GM18951 (cell line): ENCODE data around the gene FTO.

Source experiments
- POLR2A ChIP-seq: IDR thresholded peaks from 4 replicates; pipeline ENCODE4 v1.6.1; 2011; ENCODE audit warnings: mild to moderate bottlenecking; ENCODE audit not compliant: insufficient read length, insufficient read depth; ENCODE audit errors: extremely low read depth
- in situ Hi-C: fragments of 300-500 bp; cut with MboI; formaldehyde crosslinking; loops from one replicate; pipeline ENCODE4 v1.12.0; 2022; ENCODE audit warnings: low sequenced_read_pairs, mixed read lengths, inconsistent platforms; ENCODE audit not compliant: unreplicated experiment

The FTO gene

DNA sequence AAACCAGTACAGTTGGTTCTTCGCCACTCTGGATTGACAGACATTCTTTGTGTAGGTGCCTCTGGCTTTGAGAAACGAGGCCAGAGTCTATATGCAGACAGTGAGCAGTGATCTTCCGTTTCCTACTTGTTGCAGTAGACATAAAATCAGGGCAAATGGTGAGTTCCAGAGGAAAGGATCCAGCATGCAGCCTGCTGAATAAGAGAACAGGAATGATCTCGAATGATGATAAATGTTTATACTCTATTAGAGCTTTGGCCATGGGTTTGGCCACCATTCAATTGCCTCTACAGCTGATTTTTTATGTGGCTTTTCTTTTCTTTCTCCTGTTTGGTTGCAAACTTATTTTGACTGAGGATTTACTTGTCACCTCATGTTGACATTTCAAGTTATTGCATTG, 295.9 kb downstream of the FTO start:
- in situ Hi-C loops, result no loop called here
- TF ChIP-seq POLR2A, result no peak

DNA sequence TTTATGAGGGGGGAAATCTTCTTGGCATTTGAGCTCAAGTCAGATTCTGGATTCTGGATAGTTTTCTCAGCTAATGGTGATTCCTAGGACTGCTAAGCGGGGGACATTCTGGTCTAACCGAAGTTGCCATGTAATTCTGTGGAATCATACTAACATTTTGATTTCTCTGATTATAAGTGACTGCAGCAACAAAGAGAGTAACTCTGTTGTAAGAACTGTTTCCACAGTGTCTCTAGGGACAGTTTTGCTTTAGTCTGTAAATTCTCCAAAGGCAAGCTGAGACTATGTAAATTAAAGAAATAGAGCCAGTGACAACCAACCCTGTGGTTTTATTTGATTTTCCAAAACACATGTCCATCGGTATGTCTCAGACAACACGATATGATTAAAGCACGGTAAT, 296.4 kb downstream of the FTO start:
- TF ChIP-seq POLR2A, result no peak
- in situ Hi-C loops, result no loop called here

- no peak for TF ChIP-seq POLR2A
- in situ Hi-C loops, result no loop called here
Observed at GRCh38 chr16:54006693-54007092, 302.7 kb downstream of the FTO start.

GRCh38 chr16:54007504-54007903, 303.5 kb downstream of the FTO start:
- in situ Hi-C loops, result no loop called here
- no peak for TF ChIP-seq POLR2A

- TF ChIP-seq POLR2A, result no peak
- in situ Hi-C loops, result no loop called here
Observed at GRCh38 chr16:54009464-54010176, 305.7 kb downstream of the FTO start.

GRCh38 chr16:54015147-54015546, 311.2 kb downstream of the FTO start:
- in situ Hi-C loops, result no loop called here
- TF ChIP-seq POLR2A, result no peak

DNA sequence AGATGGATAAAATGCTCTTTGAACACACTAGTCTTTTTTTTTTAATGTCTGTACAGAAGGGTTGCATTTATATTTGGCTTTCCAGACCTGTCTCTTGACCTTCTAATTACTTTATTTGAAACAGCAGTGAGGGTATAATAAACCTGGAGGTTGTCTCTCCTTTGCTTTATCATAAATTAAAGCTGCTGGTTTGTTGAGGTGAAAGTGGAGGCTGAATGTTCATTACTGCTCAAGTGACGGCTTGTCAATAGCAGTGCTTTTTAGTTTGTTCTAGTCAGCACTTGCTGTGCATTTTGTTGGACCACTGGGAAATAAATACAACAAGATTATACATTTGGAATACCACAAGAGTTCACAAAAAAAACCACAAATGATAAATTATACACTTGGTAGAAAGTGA, 318.4 kb downstream of the FTO start:
- no peak for TF ChIP-seq POLR2A
- in situ Hi-C loops, result no loop called here

DNA sequence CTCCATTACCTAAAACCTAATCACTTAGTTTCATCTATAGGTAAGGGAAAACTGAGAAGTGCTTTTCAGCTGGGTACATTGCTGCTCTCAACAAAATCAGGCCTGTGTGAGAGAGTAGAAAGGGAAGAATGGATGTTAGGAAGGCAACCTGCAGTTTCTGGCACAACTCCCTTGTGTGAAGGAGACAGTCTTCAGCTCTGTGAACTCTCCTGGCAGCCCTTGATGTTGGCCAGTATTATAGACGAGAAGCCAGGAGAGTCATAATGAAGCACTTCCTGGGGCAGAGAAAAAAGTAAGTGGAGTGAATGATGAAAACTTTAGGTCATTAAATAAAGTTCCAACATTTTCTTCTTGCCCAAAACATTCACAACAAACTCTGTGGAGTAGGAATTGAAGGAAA, 322.5 kb downstream of the FTO start:
- in situ Hi-C loops, result no loop called here
- TF ChIP-seq POLR2A, result no peak

DNA sequence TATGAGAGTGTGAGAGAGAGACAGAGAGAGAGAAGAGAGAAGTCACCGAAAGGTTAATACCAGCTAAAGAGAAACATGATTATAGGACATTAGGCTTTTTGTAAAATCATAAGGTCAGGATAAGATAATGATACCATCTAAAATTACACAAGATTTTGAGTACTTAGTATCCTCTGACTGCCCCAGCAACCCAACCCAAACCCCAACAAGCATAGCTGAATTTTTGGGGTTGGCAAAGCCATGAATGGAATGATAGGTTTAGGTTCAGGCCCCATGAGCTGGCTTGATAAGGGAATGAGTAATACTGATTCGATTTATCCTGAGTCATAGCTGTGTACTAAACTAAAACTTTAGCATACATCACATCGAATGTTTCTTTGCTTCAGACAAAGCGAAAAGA, 323.1 kb downstream of the FTO start:
- in situ Hi-C loops, result no loop called here
- no peak for TF ChIP-seq POLR2A

- in situ Hi-C loops, result no loop called here
- TF ChIP-seq POLR2A, result no peak
Observed at GRCh38 chr16:54027558-54027957, 323.6 kb downstream of the FTO start.

GRCh38 chr16:54027995-54028394, 324.0 kb downstream of the FTO start:
- in situ Hi-C loops, result no loop called here
- no peak for TF ChIP-seq POLR2A

DNA sequence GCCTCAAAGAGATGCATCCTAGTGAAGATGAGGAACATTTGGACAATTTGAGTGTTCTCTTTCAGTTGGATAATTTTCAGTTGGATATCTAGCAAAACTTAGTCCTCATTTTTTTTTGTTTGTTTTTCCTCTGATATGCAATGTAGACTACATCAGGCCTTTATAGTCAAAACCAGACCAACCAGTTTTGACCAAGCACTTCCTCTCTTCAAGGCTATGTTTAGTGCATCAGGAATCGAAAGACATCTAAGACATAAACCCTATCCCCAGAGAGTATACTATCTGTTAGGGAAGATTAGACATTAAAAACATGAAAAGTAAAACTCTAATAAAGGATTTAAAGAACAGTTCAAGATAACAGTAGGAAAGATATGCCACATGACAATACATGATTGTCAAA, 326.5 kb downstream of the FTO start:
- no peak for TF ChIP-seq POLR2A
- in situ Hi-C loops, result no loop called here

- in situ Hi-C loops, result no loop called here
- TF ChIP-seq POLR2A, result no peak
Observed at GRCh38 chr16:54031107-54031760, 327.3 kb downstream of the FTO start.

GRCh38 chr16:54033747-54034146, 329.8 kb downstream of the FTO start:
- in situ Hi-C loops, result no loop called here
- TF ChIP-seq POLR2A, result no peak

- no peak for TF ChIP-seq POLR2A
Observed at GRCh38 chr16:54034684-54035083, 330.7 kb downstream of the FTO start.

GRCh38 chr16:54040480-54040879, 336.5 kb downstream of the FTO start:
- in situ Hi-C loops, result no loop called here
- TF ChIP-seq POLR2A, result no peak

More at GRCh38 chr16:54034684-54035083, 330.7 kb downstream of the FTO start:
- in situ Hi-C loops, result no loop called here
